NCI-H82 (cell line): Measurements from ENCODE around the gene GEMIN7.

ENCODE experiments used
- DNase-seq: peaks from one replicate; lab custom pipeline; 2025; lab: John Stamatoyannopoulos, UW

GEMIN7 gene

DNA sequence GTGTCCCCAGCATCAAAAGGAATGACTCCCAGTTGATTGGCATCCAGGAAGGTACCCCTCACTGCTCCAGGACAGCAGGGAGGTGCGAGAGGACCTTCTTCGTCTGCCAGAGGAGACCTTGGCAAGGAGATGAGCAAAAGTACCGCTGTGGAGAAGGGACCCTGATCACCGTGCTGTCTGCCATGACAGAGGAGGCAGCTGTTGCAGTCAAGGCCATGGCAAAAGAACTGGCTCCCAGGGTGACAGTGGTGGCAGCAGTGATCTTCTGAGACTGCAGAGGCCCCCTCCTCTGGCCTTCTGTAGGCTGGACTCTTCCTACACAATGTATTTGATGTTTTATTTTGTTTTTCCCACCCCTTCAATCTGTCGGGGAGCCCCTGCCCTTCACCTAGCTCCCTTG lies 49.7 kb downstream of the GEMIN7 start:
- DNase-seq, result no peak

DNA sequence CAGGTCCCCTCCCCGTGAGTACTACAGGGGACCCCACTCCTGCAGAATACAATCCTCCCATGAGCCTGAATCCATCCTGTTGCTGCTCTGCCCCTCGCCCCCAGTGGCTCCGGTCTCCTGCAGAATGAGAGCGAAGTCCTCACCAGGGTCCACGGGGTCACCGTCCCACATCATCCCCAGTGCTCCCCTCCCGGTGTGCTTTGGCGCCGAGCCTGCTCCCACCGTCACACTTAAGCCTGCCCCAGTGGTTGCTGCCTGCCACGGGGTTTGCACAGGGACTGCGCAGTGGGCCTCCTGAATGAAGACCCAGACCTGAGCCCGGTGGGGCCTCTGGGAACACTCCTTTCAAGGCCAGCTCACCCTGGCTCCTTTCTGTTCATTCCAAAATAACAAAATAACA lies 51.2 kb downstream of the GEMIN7 start:
- no peak for DNase-seq

DNA sequence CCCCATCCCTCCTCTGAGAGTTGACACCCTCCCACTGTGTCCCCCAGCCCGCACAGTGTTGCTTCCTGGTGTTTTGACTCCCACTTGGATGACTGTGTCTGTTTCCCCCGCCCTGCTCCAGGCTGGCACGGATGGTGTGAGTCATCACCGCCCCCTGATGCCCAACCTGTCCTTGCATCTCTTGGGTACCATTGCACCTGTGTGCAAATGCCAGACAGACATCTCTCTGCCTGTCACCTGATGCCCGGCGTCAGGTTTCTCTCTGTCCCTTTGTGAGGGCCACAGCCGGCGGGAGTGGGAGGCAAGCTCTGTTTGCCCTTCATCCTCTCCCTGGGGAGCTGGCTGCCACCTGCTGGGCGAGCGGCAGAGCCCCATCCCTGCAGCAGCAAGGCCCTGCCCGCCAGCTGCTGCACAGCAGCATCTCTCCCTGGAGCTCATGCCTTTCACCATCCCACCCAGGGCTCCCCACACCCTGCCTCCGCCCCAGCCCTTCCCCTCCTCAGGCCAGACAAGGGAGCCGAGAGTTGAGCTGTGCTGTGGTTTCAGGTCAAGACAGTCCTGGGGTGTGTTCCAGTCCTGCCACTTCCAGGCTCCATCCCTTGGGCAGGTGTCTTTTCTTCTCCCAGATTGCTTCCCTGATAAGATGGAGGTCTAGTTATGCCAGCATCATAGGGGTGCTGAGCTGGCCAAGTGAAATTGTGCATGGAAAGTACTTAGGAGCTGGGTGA lies 52.0 kb downstream of the GEMIN7 start:
- peak; percentile 60 for DNase-seq

- DNase-seq, result no peak
Measured at GRCh38 chr19:45133661-45134060, 54.6 kb downstream of the GEMIN7 start.

DNA sequence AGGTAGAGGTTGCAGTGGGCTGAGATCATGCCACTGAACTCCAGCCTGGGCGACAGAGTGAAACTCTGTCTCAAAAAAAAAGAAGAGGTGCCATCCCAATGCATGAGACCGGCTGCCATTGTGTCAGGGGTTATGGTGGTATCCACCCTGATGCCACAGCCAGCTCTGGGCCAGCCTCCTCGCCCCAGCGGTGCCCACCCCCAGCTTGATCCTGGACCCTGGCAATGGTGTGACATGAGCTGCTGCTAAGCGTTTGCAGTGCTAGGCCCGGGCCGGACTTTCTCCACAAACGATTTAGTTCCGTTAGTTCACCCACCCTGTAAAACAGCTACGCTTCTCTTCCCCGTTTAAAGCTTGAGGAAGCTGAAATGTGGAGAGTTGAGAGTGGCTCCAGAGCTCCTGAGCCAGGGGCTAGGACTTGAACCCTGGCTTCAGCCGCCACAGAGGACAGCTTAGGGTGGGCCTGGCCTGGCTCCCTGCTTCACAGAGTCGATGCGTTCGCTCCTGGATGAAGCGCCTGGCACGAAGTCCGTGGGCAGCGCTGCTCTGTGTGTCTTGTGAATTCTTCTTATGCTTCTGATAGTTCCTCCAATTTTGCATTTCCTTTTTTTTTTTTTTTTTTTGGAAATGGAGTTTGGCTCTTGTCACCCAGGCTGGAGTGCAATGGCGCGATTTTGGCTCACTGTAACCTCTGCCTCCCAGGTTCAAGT lies 56.3 kb downstream of the GEMIN7 start:
- DNase-seq, result no peak

DNA sequence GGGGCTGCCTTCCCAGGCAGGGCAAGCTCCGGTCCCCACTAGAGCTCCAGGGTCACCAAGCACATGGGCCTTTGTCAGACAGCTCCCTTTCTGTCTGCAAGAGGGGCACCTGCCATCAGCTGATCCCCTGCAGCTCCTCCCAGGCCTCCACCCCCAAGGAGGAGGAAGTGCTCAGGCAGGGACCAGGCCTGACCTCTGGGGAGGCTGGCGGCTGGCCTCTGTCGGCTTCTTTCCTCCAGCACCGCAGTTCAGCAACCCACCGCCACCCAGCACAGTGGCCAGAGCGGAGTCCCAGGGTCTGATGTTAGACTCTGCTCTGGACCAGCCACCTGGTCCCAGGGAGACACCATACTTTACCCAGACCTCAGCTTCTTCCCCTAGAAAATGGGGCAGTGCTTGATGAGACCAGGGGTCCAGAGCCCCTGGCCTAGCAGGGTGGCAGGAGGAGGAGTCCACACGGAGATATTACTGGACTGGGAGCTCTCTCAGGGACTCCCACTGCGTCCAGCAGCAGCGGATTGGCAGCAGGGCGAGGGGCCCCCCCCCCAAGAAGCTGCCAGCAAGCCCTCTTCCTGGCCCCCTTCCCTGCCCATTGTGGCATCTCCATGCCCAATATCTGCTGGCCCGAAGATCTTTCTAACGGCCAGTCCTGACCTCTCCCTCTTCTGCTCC lies 57.6 kb downstream of the GEMIN7 start:
- DNase-seq, result no peak

GRCh38 chr19:45137179-45137761 lies 58.2 kb downstream of the GEMIN7 start:
- no peak for DNase-seq

DNA sequence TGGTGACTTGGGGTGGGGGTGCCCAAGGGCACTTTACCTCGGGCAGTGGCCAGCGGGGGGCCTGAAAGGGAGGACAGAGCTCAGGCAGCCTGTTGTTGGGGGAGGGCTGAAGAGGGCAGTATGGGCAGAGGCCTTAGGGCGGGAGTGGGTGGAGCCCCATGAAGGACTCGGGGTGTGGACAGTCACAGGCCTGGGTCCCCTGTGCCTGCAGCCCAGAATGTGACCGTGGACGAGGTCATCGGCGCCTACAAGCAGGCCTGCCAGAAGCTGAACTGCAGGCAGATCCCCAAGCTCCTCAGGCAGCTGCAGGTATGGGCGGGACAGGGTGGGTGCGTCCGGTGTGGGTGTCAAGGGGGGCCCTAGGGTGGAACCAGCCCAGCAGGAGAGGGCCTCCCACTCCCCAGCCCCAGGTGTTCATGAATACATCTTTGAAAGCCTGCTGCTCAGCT lies 59.3 kb downstream of the GEMIN7 start:
- DNase-seq, result no peak

GRCh38 chr19:45139286-45140143 lies 60.5 kb downstream of the GEMIN7 start:
- no peak for DNase-seq

- no peak for DNase-seq
Measured at GRCh38 chr19:45140144-45140503, 61.1 kb downstream of the GEMIN7 start.

DNA sequence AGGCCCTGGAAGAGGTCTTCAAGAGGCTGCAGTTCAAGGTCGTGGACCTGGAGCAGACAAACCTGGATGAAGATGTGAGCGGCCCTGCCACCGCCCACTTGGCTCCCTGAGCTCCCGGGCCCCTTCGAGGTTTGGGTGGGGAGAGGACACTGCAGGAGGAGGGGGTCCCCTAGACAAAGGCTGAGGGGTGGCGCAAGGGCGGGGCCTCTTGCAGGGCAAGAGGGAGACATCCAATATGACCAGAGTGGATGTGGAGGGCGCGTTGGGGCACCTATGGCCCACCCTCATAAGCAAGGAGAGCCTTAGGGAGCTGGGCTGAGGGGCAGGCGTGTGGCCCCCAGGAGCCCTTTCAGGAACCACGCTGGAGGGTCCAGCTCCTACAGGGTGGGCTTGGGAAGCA lies 61.5 kb downstream of the GEMIN7 start:
- no peak for DNase-seq
